COR-L47 (cell line): ENCODE results near the gene BABAM2.
"Not testable (repeated sequence)": the region's sequence is repeated elsewhere in the genome, so short reads cannot be mapped to it uniquely, and the experiment has no call there.

ENCODE experiments used
- DNase-seq: peaks from one replicate; lab custom pipeline; 2025; lab: John Stamatoyannopoulos, UW

Gene BABAM2

GRCh38 chr2:27946530-27947060, 56.1 kb downstream of the BABAM2 start:
- no peak for DNase-seq

- DNase-seq, result no peak
Observed at GRCh38 chr2:27952070-27952469, 61.5 kb downstream of the BABAM2 start.

- no peak for DNase-seq
Observed at GRCh38 chr2:27953077-27953476, 62.5 kb downstream of the BABAM2 start.

GRCh38 chr2:27954221-27954673, 63.7 kb downstream of the BABAM2 start:
- no peak for DNase-seq

- DNase-seq, result no peak
Observed at GRCh38 chr2:27954771-27955383, 64.3 kb downstream of the BABAM2 start.

GRCh38 chr2:27955384-27956161, 65.0 kb downstream of the BABAM2 start:
- DNase-seq, result no peak

GRCh38 chr2:27956888-27957287, 66.4 kb downstream of the BABAM2 start:
- no peak for DNase-seq

- no peak for DNase-seq
Observed at GRCh38 chr2:27958711-27959378, 68.3 kb downstream of the BABAM2 start.

- DNase-seq, result no peak
Observed at GRCh38 chr2:27959496-27959895, 69.0 kb downstream of the BABAM2 start.

GRCh38 chr2:27960237-27960912, 69.8 kb downstream of the BABAM2 start:
- no peak for DNase-seq

GRCh38 chr2:27962006-27962405, 71.5 kb downstream of the BABAM2 start:
- no peak for DNase-seq

- no peak for DNase-seq
Observed at GRCh38 chr2:27963472-27963871, 72.9 kb downstream of the BABAM2 start.

- no peak for DNase-seq
Observed at GRCh38 chr2:27964067-27964466, 73.5 kb downstream of the BABAM2 start.

- DNase-seq, result no peak
Observed at GRCh38 chr2:27965841-27966240, 75.3 kb downstream of the BABAM2 start.

GRCh38 chr2:27966466-27966865, 75.9 kb downstream of the BABAM2 start:
- DNase-seq, result no peak

- DNase-seq, result no peak
Observed at GRCh38 chr2:27967076-27967475, 76.5 kb downstream of the BABAM2 start.

GRCh38 chr2:27968045-27968444, 77.5 kb downstream of the BABAM2 start:
- DNase-seq, result not testable (repeated sequence)

GRCh38 chr2:27968957-27969356, 78.4 kb downstream of the BABAM2 start:
- not testable (repeated sequence) for DNase-seq

GRCh38 chr2:27972311-27972710, 81.8 kb downstream of the BABAM2 start:
- DNase-seq, result no peak

GRCh38 chr2:27973592-27973991, 83.1 kb downstream of the BABAM2 start:
- DNase-seq, result no peak

- DNase-seq, result no peak
Observed at GRCh38 chr2:27976308-27976707, 85.8 kb downstream of the BABAM2 start.

- no peak for DNase-seq
Observed at GRCh38 chr2:27977731-27978312, 87.3 kb downstream of the BABAM2 start.
